ENCODE results near the gene CEP162.
"Not testable (repeated sequence)": the region's sequence is repeated elsewhere in the genome, so short reads cannot be mapped to it uniquely, and the experiment has no call there.

DNA sequence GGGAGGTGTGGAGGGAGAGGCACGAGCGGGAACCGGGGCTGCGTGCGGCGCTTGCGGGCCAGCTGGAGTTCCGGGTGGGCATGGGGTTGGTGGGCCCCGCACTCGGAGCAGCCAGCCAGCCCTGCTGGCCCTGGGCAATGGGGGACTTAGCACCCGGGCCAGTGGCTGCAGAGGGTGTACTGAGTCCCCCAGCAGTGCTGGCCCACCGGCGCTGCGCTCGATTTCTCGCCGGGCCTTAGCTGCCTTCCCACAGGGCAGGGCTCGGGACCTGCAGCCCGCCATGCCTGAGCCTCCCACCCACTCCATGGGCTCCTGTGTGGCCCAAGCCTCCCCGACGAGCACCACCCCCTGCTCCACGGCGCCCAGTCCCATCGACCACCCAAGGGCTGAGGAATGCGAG, 38.1 kb downstream of the CEP162 start:
- TF ChIP-seq, protein P1, sequence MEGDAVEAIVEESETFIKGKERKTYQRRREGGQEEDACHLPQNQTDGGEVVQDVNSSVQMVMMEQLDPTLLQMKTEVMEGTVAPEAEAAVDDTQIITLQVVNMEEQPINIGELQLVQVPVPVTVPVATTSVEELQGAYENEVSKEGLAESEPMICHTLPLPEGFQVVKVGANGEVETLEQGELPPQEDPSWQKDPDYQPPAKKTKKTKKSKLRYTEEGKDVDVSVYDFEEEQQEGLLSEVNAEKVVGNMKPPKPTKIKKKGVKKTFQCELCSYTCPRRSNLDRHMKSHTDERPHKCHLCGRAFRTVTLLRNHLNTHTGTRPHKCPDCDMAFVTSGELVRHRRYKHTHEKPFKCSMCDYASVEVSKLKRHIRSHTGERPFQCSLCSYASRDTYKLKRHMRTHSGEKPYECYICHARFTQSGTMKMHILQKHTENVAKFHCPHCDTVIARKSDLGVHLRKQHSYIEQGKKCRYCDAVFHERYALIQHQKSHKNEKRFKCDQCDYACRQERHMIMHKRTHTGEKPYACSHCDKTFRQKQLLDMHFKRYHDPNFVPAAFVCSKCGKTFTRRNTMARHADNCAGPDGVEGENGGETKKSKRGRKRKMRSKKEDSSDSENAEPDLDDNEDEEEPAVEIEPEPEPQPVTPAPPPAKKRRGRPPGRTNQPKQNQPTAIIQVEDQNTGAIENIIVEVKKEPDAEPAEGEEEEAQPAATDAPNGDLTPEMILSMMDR (IDR thresholded peaks at IDR 0.05): not testable (repeated sequence)
- TF ChIP-seq EP300, POLR2A, POLR2AphosphoS5 (IDR thresholded peaks at IDR 0.05): not testable (repeated sequence)
